ENCODE results near the gene FHL1.
A peak's percentile ranks its signal among the peaks of the same experiment; 100 is the strongest.

FHL1 gene

DNA sequence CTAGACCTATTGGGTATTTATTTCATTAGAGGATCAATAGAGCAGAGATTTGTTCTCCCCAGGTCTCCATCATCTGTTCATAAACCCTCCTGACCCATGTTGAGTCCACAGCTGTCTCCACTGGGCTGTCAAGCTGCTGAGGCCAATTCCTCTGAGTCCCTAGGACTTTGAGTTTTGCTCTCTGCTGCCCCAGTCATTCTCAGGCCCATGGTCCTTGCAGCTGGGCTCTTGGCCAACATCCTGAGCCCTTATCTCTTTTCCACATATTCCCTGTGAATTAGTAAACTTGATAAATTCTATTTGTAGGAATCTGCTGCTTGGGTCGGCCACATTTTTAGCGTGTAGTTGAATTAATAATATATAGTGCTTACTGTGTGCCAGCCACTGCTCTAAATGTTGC lies 41.9 kb downstream of the FHL1 start:
- DNase-seq, result no peak

GRCh38 chrX:136190038-136190713 lies 42.8 kb downstream of the FHL1 start:
- DNase-seq, result no peak

DNA sequence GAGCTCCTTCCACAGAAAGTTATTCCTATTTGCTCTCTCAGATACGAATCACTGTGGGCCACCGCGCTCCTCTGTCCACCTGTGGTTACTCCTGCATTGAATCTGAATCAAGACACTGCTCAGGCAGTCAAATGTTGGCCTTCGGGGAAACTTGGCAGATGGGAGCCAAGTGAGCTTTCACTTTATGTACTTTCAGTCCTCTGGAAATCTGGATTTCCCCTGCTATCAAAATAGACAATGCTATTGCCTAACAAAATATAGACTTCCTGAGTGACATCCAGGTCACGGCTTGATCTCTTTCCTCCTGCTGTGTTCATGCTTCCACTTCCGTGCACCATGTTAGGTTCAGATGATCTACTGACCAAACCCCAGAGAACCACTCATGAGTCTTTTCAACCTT lies 43.8 kb downstream of the FHL1 start:
- no peak for DNase-seq

DNA sequence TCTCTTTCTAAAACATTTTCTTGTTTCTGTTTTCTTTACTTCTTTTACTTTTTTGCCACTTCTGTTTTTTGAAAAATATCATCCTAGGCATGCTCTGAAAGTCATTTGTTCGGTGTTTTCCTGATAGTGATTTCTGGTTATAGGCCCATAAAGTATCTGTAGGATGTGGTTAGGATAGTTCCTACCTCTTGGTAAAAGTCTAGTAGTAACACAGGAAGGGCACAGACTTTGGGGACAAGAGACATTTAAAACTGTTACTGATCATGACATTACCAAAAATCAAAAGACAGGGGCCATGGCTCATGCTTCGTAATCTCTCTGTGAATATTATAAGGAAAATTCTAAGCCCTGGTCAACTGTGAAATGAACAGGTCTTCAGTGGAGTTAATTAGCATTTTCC lies 44.8 kb downstream of the FHL1 start:
- no peak for DNase-seq

DNA sequence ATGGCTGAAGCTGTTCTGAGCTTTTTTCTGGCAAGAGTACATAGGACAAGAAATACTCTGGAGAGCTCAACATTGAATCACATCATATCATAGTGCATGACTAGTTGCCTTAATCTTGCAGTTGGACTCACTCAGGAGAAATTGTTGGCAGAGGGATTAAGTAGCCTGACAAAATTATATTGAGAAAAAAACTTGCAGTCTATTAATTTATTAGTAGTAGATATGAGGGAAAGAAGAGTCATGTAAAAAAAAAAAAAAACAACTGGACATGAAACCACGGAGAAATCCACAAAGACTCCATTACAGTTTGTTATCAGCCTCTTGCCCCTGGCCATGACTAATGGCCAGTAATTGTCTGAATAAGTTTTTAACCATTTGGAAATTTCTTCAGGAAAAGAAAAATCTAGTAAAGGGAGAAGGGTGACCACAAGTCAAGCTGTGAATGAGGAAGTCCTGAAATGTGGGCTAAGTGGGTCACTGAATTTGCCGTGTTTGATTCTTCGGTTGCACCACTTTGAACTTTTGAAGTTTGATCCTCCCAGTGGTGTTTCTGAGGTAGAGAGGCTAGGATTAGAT lies 45.6 kb downstream of the FHL1 start:
- peak; percentile 70 for DNase-seq

DNA sequence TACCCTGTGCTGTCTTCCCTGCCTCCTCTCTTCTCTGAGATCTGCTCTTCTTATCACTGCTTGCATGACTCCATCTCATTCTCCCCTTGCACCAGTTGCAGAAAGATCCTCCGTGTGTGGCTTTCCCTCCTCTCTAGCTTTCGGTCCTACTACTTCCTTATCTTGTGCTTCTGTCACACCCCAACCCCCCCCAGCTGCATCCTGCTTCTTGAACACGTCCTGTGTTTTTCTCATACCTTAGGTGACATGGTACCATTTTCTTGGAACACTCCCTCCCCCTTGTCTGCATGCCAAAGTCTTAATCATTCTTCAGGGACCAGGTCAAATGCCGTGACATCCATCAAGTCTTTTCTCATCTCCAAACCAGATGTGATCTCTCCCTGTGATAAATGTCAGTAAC lies 46.4 kb downstream of the FHL1 start:
- no peak for DNase-seq

DNA sequence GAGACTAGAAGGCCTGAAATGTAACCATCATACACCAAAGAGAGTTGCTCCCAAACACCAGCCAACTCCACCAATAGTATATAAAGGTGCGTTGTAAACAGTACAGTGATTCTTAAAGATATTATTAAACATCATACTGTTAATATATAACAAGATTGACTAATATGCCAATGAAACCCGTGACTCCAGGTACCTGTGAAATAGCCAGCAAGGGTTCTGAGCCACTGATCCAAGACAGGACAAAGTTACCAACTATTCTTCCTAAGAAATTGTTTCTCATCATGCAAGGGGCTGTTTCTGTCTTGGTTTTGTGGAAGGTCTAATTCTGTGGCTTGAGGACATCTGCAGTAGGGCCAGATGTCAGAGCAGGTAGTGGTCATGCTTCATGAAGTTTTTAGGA lies 47.2 kb downstream of the FHL1 start:
- no peak for DNase-seq

- no peak for DNase-seq
Observed at GRCh38 chrX:136195247-136195646, 47.9 kb downstream of the FHL1 start.

GRCh38 chrX:136196691-136197155 lies 49.4 kb downstream of the FHL1 start:
- peak; percentile 82 for DNase-seq

DNA sequence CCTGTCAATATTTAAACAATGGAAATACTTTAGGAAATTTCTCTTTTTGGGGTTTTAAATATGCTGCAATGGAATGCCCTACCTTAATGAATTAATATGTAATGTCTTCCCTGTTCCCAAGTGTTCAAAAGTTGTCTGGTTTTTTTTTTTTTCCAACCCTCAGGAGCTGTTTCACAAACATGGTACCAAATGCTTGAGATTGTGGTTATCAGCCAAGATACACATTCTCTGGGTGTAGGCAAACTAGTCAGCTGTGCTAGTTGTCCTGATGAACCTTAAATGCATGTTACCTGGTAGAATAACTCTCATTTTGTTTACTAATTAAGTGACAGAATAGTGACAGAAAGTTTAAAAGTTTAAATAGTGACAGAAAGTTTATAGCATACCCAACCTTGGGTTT lies 50.7 kb downstream of the FHL1 start:
- no peak for DNase-seq

- no peak for DNase-seq
Observed at GRCh38 chrX:136198678-136199243, 51.4 kb downstream of the FHL1 start.

GRCh38 chrX:136199365-136199764 lies 52.0 kb downstream of the FHL1 start:
- no peak for DNase-seq

- peak; percentile 56 for DNase-seq
Observed at GRCh38 chrX:136200466-136200865, 53.1 kb downstream of the FHL1 start.

GRCh38 chrX:136201601-136202000 lies 54.3 kb downstream of the FHL1 start:
- no peak for DNase-seq

DNA sequence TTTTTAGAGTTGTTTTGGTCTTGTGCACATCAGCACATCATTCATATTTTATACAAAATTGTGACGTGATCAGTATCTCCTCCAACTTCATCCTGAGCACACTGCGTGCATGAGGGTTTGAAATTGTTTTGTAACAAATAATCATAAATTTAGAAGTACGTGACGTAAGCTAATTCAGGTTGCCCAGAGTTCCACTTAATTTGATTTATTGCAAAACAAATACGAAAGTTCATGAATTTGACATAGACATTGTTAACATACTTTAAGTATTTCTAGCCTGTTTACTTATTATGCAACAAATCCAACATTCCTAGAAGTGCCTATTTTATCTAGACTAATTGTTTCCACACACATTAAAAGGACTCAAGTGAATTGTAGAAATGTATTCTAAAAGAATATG lies 55.6 kb downstream of the FHL1 start:
- peak; percentile 80 for DNase-seq

DNA sequence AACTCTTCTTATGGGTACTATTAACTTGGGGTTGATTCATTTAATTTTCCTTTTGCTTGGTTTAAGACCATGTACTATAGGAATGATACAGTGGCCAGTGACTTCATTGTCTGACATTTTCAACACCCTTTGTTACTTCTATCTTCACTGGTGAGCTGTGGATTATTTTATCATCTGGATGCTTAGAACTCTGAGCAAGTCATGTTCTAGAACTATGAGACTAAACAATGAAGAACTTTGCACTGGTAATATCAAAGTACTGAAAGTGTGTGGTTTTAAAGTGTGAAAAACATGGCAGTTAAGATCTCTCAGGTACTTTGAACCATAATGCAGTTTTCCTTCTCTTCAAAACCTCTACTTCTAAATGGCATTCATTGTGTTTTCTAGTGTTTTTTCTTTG lies 56.1 kb downstream of the FHL1 start:
- DNase-seq, result no peak

- no peak for DNase-seq
Observed at GRCh38 chrX:136203951-136204350, 56.6 kb downstream of the FHL1 start.

DNA sequence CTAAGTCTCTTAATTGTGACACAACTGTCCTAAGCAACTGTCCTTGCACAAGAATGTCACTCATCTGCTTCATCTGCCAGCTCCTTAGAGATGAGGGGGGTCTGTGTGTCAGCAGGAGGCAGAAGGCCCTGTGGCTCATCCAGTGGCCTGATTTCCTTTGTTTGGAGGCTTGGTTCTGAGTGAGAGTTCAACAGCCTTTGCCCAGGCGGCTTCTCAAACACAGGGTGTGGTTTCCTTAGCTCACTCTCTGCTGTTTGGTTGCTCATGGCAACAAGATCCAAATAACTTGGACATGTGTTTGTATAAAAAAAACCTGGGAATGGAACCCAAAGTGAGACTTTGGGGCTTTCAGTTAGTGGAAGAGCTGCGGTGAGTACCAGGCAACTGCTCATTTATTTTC lies 57.2 kb downstream of the FHL1 start:
- DNase-seq, result peak; percentile 58

DNA sequence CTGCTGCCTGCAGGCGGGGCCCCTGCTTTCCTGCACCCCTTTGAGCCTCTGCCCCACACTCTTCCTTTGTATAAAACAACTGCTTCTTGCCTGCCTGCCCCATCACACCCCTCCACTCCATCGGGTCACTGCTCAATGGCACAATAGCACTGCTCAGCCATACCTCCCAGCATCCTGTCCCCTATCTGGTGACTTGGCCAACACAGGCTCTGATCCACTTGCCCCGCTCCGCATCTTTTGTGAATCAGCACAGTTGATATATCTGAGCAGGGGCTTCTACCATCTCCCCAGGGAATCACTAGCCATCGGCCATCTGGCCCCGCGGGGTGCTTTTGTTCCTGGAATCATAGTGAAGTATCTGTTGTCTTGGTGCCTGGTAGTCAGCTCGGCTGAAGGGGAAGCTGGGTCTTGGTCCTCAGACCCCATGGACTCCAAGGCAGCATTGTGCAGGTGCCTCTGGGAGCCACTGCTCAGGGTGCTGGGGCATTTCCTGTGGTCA lies 58.6 kb downstream of the FHL1 start:
- no peak for DNase-seq

DNA sequence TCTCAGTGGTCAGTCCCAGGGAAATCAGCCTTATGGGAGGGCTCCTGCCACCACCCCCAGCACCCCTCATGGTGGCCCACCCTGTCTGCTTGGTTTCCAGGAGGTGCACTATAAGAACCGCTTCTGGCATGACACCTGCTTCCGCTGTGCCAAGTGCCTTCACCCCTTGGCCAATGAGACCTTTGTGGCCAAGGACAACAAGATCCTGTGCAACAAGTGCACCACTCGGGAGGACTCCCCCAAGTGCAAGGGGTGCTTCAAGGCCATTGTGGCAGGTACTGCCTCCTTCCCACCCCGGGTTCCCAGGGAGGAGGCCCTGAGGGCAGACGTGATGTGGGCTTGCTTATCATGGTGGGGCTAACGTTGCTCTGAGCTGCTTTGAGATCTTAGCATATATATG lies 59.6 kb downstream of the FHL1 start:
- DNase-seq, result no peak

DNA sequence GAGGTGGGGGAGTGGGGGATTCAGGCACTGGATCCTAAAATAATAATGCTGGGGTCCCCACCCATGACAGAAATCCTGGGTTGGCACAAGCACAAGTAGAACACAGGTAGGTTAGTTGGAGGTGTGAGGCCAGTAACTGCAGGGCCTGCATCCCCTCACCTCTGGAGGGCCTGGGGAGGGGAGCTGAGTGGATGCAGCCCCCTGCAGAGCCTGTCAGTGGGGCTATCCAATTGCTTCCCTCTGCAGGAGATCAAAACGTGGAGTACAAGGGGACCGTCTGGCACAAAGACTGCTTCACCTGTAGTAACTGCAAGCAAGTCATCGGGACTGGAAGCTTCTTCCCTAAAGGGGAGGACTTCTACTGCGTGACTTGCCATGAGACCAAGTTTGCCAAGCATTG lies 60.2 kb downstream of the FHL1 start:
- DNase-seq, result no peak

DNA sequence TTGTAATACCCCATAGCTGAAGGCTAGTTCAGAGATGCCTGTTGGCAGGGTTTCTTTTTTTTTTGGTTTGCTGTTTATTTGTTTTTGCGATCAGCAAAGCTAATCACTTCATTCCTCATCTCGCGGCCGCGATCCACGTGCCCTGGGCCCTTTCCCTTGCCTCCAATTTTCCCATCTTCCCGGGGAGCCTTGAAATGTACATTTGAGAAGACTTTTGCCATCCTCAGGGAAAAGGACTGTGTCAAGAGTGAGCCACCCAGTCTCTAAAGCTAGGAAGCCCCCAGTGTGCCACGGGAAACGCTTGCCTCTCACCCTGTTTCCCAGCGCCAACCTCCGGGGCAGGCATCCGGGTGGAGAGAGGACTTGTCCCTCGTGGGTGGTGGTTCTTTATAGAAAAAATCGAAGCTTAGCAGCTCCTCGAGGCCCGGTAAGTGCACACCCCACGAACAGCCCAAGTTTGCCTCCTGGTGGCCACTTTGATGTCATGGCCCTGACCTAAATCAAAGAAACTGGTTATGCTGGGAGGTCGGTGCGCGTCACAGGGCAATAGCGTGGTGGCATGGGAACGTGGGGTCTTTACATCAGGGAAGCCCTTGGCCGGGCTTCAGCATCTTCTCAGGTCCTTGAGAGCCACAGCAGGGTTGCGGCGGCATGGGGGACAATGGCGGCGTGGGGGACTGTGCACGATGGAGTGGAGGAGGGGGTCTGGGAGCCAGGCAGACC lies 61.8 kb downstream of the FHL1 start:
- peak; percentile 41 for DNase-seq

DNA sequence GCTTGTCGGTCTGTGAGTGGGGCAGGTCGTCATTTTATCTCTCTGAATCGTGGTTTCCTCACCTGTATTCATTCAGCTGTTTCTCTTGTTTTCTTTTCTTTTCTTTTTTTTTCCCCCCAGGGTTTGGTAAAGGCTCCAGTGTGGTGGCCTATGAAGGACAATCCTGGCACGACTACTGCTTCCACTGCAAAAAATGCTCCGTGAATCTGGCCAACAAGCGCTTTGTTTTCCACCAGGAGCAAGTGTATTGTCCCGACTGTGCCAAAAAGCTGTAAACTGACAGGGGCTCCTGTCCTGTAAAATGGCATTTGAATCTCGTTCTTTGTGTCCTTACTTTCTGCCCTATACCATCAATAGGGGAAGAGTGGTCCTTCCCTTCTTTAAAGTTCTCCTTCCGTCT lies 62.4 kb downstream of the FHL1 start:
- no peak for DNase-seq

DNA sequence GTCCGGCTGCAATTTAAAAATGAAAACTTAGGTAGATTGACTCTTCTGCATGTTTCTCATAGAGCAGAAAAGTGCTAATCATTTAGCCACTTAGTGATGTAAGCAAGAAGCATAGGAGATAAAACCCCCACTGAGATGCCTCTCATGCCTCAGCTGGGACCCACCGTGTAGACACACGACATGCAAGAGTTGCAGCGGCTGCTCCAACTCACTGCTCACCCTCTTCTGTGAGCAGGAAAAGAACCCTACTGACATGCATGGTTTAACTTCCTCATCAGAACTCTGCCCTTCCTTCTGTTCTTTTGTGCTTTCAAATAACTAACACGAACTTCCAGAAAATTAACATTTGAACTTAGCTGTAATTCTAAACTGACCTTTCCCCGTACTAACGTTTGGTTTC lies 62.9 kb downstream of the FHL1 start:
- DNase-seq, result peak; percentile 52
